ENCODE results near the gene MECP2. TPM values are rescaled to one million over a fixed set of nuclear protein-coding genes. Genes with fewer than 3 reads are reported as not detected.

MECP2 gene
- total RNA-seq, 4 donors from 2014 or later: 22.1 to 53.1 (median 37.8) TPM

DNA sequence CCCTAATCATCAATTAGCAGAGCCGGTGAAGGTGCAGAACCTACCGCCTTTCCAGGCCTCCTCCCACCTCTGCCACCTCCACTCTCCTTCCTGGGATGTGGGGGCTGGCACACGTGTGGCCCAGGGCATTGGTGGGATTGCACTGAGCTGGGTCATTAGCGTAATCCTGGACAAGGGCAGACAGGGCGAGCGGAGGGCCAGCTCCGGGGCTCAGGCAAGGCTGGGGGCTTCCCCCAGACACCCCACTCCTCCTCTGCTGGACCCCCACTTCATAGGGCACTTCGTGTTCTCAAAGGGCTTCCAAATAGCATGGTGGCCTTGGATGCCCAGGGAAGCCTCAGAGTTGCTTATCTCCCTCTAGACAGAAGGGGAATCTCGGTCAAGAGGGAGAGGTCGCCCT is 43.2 kb upstream of the MECP2 start:
- H3K27ac ChIP-seq: no peak overlapping the region
- no peaks in the 10 kb centered on the region for H3K36me3 ChIP-seq
- H3K4me1 ChIP-seq: no peaks in the 10 kb centered on the region
- DNase-seq: no peak
- no peak overlapping the region for H3K4me3 ChIP-seq
- 86% methylated on average over 10 of the region's 10 CpGs; no CpG with 5 or more reads in 1 of the 2 donors for WGBS, 2 donors (ENCODE audit: low coverage in 1 of 2)
- in situ Hi-C loops (cut with MboI; ENCODE audit: low pct_ligation_motif_present in 1 of 4, low pct_unique_long_range_greater_than_20kb in 1 of 4, low sequenced_read_pairs in 3 of 4): no loop called here
- H3K27me3 ChIP-seq: no peaks in the 10 kb centered on the region
- TF ChIP-seq, protein P1, sequence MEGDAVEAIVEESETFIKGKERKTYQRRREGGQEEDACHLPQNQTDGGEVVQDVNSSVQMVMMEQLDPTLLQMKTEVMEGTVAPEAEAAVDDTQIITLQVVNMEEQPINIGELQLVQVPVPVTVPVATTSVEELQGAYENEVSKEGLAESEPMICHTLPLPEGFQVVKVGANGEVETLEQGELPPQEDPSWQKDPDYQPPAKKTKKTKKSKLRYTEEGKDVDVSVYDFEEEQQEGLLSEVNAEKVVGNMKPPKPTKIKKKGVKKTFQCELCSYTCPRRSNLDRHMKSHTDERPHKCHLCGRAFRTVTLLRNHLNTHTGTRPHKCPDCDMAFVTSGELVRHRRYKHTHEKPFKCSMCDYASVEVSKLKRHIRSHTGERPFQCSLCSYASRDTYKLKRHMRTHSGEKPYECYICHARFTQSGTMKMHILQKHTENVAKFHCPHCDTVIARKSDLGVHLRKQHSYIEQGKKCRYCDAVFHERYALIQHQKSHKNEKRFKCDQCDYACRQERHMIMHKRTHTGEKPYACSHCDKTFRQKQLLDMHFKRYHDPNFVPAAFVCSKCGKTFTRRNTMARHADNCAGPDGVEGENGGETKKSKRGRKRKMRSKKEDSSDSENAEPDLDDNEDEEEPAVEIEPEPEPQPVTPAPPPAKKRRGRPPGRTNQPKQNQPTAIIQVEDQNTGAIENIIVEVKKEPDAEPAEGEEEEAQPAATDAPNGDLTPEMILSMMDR (IDR thresholded peaks at IDR 0.05): no peak
- TF ChIP-seq EP300 (IDR thresholded peaks at IDR 0.05; ENCODE audit: low read depth): no peak
- no peak for TF ChIP-seq POLR2A (IDR thresholded peaks at IDR 0.05)
- TF ChIP-seq POLR2AphosphoS5 (IDR thresholded peaks at IDR 0.05): no peak
- H3K9me3 ChIP-seq: no peaks in the 10 kb centered on the region
- intact Hi-C loops (cut with DNase I; ENCODE audit: low total_unique reads): no loop called here

DNA sequence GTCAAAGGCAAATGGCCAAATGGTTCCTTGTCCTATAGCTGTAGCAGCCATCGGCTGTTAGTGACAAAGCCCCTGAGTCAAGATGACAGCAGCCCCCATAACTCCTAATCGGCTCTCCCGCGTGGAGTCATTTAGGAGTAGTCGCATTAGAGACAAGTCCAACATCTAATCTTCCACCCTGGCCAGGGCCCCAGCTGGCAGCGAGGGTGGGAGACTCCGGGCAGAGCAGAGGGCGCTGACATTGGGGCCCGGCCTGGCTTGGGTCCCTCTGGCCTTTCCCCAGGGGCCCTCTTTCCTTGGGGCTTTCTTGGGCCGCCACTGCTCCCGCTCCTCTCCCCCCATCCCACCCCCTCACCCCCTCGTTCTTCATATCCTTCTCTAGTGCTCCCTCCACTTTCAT is 42.7 kb upstream of the MECP2 start:
- no peaks in the 10 kb centered on the region for H3K36me3 ChIP-seq
- no peak overlapping the region for H3K4me3 ChIP-seq
- TF ChIP-seq, protein P1 (IDR thresholded peaks at IDR 0.05): no peak
- TF ChIP-seq POLR2A (IDR thresholded peaks at IDR 0.05) (no peak), POLR2AphosphoS5 (IDR thresholded peaks at IDR 0.05) (no peak), EP300 (IDR thresholded peaks at IDR 0.05; ENCODE audit: low read depth) (no peak)
- H3K27ac ChIP-seq: no peak overlapping the region
- intact Hi-C loops (cut with DNase I; ENCODE audit: low total_unique reads) (no loop called here), in situ Hi-C loops (cut with MboI; ENCODE audit: low pct_ligation_motif_present in 1 of 4, low pct_unique_long_range_greater_than_20kb in 1 of 4, low sequenced_read_pairs in 3 of 4) (no loop called here)
- H3K27me3 ChIP-seq: no peaks in the 10 kb centered on the region
- H3K9me3 ChIP-seq: no peaks in the 10 kb centered on the region
- 92% methylated on average over 12 of the region's 12 CpGs; no CpG with 5 or more reads in 1 of the 2 donors for WGBS, 2 donors (ENCODE audit: low coverage in 1 of 2)
- H3K4me1 ChIP-seq: no peaks in the 10 kb centered on the region
- DNase-seq: no peak

DNA sequence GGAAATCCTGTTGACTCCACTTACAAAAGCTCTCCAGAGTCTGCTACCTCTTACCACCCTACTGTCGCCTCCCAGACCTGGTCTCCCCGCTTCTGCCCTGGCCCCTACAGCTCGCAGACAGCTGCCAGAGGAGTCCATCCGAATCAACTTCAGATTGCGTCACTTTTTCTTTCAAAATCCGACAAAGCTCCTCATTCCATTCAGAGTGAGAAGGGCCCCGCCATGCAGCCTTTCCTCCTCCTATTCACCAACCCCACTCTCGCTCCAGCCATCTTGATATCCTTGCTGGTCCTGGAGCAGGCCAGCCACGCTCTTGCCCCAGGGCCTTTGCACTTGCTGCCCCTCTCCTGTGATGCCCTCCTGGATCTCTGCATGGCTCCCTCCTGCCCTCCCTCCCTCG is 41.3 kb upstream of the MECP2 start:
- no peaks in the 10 kb centered on the region for H3K9me3 ChIP-seq
- H3K4me1 ChIP-seq: no peaks in the 10 kb centered on the region
- H3K36me3 ChIP-seq: no peaks in the 10 kb centered on the region
- no peak for DNase-seq
- TF ChIP-seq EP300 (IDR thresholded peaks at IDR 0.05; ENCODE audit: low read depth): no peak
- no peak for TF ChIP-seq POLR2AphosphoS5 (IDR thresholded peaks at IDR 0.05)
- TF ChIP-seq, protein P1 (IDR thresholded peaks at IDR 0.05): no peak
- no peak for TF ChIP-seq POLR2A (IDR thresholded peaks at IDR 0.05)
- no peak overlapping the region for H3K27ac ChIP-seq
- H3K27me3 ChIP-seq: no peaks in the 10 kb centered on the region
- no peak overlapping the region for H3K4me3 ChIP-seq
- intact Hi-C loops (cut with DNase I; ENCODE audit: low total_unique reads) (no loop called here), in situ Hi-C loops (cut with MboI; ENCODE audit: low pct_ligation_motif_present in 1 of 4, low pct_unique_long_range_greater_than_20kb in 1 of 4, low sequenced_read_pairs in 3 of 4) (no loop called here)
- WGBS, 2 donors (ENCODE audit: low coverage in 1 of 2): 91 to 100% methylated on average over 4 to 10 of the region's 10 CpGs

DNA sequence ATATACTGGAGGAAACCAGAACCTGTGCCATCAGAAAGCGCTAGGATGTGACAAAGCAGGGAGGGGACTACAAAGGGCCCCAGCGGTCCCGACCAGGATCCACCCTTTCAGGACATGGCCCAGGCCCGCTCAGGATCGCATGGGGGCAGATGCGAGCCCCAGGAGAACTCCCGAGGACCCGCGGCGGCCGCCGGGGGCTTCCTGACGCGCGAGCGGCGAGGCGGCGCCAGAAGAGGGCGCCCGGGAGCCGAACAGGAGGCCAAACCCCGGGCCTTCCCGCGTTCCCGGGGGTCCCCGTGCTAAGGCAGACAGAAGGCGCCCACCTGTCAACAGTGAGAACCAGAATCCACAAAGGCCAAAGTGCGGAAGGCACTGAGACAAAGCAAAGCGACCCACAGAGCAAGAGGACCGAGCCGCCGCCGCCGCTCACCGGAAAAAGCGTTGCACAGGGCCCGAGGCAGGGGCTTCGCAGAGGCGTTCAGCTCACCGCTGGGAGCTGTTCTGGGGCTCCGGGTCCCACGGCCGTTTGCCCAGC is 39.2 kb upstream of the MECP2 start:
- WGBS, 2 donors (ENCODE audit: low coverage in 1 of 2): 46% methylated on average over 35 of the region's 44 CpGs; no CpG with 5 or more reads in 1 of the 2 donors
- TF ChIP-seq EP300 (IDR thresholded peaks at IDR 0.05; ENCODE audit: low read depth) (no peak), POLR2A (IDR thresholded peaks at IDR 0.05) (no peak), POLR2AphosphoS5 (IDR thresholded peaks at IDR 0.05) (no peak)
- TF ChIP-seq, protein P1 (IDR thresholded peaks at IDR 0.05): peak; percentile 60 to 75 (median 64)
- in situ Hi-C loops (cut with MboI; ENCODE audit: low pct_ligation_motif_present in 1 of 4, low pct_unique_long_range_greater_than_20kb in 1 of 4, low sequenced_read_pairs in 3 of 4): no loop called here
- peak overlapping the region in 3 of 4 donors; percentile 16 to 48 (median 28) for H3K4me3 ChIP-seq
- H3K36me3 ChIP-seq: no peaks in the 10 kb centered on the region
- DNase-seq: peak; percentile 74
- no peaks in the 10 kb centered on the region for H3K27me3 ChIP-seq
- intact Hi-C loops (cut with DNase I; ENCODE audit: low total_unique reads): no loop called here
- no peaks in the 10 kb centered on the region for H3K4me1 ChIP-seq
- no peaks in the 10 kb centered on the region for H3K9me3 ChIP-seq
- peak overlapping the region in 3 of 4 donors; percentile 13 to 36 (median 23) for H3K27ac ChIP-seq
